WI38 (cell line): ENCODE data around the gene MANBA.

ENCODE experiments used
- H3K4me3 ChIP-seq: 2 replicates; pipeline ENCODE4 v1.5.1; 2011; ENCODE audit warnings: low read depth, mild to moderate bottlenecking, control low read depth, low read length
- TF ChIP-seq, protein P1 (sequence below): IDR thresholded peaks from 2 replicates; pipeline ENCODE4 v1.5.1; 2012; ENCODE audit warnings: low read depth, mild to moderate bottlenecking, control low read depth, low read length

Gene MANBA

DNA sequence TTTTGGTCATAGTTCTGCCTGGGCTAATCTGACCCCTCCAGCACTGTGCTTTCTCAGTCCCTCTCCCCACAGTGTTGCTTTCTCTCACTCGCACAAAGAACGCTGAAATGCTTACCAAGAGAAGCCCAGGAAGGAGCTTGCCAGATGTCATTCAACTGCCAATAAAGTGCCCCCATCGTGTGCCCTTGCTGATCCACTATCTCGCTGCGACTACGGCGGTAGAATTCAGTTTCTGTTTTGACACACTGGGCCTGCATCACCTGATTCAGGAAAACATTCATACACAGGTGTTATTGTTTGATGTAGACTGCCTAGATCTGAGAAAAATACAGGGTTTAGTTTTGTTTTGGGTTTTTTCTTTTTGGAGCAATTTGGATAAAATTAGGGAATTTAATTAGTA is 121.2 kb downstream of the MANBA start:
- no peak overlapping the region for H3K4me3 ChIP-seq
- TF ChIP-seq, protein P1, sequence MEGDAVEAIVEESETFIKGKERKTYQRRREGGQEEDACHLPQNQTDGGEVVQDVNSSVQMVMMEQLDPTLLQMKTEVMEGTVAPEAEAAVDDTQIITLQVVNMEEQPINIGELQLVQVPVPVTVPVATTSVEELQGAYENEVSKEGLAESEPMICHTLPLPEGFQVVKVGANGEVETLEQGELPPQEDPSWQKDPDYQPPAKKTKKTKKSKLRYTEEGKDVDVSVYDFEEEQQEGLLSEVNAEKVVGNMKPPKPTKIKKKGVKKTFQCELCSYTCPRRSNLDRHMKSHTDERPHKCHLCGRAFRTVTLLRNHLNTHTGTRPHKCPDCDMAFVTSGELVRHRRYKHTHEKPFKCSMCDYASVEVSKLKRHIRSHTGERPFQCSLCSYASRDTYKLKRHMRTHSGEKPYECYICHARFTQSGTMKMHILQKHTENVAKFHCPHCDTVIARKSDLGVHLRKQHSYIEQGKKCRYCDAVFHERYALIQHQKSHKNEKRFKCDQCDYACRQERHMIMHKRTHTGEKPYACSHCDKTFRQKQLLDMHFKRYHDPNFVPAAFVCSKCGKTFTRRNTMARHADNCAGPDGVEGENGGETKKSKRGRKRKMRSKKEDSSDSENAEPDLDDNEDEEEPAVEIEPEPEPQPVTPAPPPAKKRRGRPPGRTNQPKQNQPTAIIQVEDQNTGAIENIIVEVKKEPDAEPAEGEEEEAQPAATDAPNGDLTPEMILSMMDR, result no peak

DNA sequence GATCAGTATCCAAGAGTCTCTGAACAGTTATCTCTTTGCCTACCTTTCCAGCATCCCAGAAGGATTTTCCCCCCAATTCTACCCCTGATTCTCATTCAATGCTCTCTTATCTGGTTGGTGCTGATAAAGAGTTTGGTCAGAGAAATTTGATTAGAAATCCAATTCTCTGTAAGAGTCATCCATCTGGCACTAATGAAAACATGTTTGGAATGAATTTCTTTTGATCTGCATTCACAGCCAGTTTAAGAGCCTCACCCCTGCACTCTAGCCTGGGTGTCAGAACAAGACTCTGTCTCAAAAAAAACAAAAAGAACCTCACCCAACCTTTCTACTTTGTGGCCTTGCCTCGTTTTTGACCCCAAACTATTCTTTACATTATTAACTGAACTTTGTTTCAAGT is 122.1 kb downstream of the MANBA start:
- H3K4me3 ChIP-seq, result no peak overlapping the region
- TF ChIP-seq, protein P1, result no peak

DNA sequence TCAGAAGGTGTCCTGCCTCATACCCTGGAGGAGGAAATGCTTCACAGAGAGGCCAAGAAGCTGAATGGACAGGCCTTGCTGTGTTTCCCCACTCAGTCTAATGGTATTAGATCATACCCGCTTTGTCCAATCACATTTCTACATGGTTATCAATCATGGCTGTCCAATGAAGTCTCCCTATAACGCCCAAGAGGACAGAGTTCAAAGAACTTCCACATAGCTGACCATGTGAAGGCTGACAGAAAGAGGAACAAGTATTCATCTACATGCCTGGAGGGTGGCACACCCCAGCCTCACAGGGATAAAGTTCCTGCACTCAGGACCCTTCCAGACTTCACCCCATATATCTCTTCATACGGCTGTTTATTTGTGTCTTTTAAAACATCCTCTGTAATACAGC is 123.4 kb downstream of the MANBA start:
- TF ChIP-seq, protein P1, result no peak
- H3K4me3 ChIP-seq, result no peak overlapping the region

DNA sequence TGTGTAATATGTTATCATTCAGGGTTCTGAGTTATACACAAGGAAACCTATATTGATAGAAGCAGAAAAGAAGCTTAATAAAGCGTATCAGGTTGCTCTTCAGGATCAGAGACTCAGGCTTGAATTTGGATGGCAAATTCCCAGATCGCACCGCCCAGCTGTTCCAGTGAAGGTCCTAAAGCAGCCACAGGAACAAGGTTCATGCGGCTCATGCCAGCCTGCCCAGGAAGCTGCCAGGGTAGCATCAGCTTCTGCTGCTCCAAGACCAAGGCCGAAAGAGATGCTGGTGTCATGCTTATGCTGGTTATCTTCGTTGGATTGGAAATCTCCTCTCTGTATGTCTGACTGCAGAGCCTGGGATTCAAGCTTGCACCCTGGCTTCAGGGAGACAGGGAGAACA is 127.7 kb downstream of the MANBA start:
- no peak overlapping the region for H3K4me3 ChIP-seq
- TF ChIP-seq, protein P1, result no peak

DNA sequence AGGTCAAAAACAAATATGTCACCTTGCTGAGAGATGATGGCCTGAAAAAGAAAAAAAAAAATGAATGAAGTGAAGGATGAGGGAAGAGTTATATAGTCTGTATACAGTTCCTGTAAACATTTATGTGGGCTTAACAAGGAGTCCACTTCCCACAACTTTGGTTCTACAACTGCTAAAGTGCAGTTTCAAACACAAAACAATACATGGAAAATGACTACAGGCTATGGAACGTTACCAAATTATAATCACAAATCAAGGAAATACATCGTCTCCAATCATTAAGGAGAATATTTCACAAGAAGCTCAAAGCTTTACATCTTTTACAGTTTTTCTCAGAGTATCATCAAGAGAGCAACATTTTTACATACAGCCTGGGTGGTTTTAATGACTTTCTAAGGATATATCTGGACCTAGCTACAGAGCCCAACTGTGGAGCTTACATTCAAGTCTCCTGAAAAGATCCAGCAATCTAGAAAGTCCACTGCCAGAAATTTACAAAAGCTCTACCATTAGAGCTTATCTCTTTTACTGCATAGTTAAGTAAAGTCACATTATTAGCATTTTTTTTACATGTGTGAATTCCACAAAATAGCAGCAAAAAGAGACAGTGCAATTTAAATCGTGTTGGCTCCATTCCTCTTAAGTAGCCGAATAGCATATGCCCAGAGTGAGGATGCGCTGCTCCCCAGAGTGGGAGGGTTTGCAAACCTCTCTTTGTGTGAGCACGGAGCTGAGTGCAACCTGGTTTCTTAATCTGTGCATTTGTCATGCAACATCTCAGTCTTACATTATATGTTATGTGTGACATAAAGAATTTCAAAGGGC is 128.3 kb downstream of the MANBA start:
- TF ChIP-seq, protein P1, result no peak

DNA sequence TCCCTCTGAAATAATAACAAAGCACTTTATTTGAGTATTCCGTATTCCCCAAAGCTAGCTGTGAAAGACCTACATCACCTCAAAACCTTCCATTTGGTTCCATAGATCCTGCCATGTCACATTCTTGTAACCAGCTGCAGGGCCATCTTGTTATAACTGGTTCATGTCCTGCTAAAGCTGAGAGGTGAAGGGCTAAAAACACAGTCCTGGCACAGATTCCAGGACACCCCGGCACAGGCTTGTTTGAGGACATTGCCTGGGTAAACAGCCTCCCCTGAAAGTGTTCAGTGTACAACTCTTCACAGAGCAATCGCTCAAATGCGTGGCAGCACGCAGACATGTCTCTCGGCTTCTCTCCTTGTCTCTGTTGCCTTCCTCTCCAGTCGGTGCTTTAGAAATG is 129.2 kb downstream of the MANBA start:
- TF ChIP-seq, protein P1, result no peak
- H3K4me3 ChIP-seq, result no peak overlapping the region

More for the DNA sequence above, 128.3 kb downstream of the MANBA start:
- no peak overlapping the region for H3K4me3 ChIP-seq

DNA sequence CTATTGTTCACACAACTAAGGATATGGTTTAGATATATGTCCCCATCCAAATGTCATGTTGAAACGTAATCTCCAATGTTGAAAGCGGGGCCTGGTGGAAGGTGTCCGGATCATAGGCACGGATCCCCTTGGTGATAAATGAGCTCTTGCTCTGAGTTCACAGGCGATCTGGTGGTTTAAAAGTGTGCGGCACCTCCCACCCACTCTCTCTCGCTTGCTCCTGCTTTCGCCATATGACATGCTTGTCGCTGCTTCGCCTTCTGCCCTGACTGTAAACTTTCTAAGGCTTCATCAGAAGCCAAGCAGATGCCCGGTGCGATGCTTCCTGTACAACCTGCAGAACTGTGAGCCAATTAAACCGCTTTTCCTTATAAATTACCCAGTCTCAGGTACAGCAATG is 131.1 kb downstream of the MANBA start:
- TF ChIP-seq, protein P1, result no peak
- no peak overlapping the region for H3K4me3 ChIP-seq
